NCI-H1436 treated with DMSO at 0.1 percent for 48 hours (cell line): ENCODE measurements around the gene NMNAT2.
"Not testable (repeated sequence)": the region's sequence is repeated elsewhere in the genome, so short reads cannot be mapped to it uniquely, and the experiment has no call there.

ENCODE experiments used
- DNase-seq: peaks from one replicate; lab custom pipeline; 2025; lab: John Stamatoyannopoulos, UW

Gene NMNAT2

DNA sequence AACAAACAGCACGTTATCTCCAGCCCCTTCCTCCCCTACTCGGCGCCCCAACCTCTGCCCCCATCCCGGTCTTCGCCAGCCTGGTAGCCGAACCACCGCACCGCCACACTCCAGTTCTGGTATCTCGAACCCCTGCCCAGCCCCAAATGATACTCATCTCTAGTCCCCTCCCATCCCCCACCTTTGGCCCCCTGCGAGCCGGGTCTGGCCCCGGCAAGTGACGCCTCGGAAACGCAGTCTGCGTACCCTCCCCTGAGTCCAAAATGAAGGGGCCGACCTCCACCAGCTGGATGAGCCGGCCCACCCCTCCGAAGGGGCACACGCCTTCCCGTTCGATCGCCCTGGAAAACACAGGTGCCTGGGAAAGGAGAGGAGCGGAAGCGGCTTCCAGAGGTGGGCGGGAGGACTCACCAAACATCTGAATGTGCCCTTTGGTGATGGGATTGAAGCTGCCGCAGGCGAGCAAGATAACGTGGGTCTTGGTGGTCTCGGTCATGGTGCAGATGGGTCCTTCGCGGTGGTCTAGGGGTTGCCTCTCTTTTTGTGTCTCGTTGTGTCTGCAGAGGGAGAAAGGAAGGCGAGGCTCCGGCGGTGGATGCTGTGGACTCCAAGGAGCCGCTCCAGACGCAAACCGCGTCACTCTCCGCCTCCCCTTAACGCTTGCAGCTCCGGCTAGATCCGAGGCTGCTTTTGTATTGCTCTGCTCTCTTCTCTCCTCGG is at the start of gene NMNAT2:
NMNAT2 (minus strand) TSS at position 609 of the 720 bp plus-strand sequence; CDS start at position 496, 113 bp downstream.
- DNase-seq: no peak

DNA sequence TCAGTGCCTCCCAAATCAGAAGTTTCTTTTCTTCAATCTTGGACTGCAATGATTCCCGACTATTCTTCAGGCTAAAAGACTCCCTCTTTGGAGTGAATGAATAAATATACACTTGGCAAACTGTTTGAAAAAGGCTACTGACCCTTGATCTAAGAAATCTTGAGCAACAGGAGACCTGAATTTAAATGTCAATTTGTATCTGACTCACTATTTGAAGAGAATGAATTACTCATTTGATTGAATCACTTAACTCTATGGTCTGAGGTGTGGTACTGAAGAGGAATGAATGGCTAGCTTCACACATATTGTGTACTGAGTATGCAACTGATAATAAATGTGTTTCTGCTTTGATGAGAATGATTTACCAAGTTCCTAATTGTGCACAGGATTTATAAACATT is 49.5 kb upstream of the NMNAT2 start:
- no peak for DNase-seq

DNA sequence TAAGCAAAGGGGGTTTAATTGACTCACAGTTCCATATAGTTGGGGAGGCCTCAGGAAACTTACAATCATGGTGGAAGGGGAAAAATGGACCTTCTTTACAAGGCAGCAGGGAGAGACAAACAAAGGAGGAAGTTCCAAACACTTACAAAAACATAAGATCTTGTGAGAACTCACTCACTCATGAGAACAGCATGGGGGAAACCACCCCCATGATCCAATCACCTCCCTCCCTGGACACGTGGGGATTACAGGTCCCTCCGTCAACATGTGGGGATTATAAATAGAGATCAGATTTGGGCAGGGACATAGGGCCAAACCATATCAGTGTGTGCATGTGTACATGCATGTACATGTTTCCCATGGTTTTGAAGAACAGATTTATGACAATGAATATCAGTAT is 48.6 kb upstream of the NMNAT2 start:
- DNase-seq: no peak

DNA sequence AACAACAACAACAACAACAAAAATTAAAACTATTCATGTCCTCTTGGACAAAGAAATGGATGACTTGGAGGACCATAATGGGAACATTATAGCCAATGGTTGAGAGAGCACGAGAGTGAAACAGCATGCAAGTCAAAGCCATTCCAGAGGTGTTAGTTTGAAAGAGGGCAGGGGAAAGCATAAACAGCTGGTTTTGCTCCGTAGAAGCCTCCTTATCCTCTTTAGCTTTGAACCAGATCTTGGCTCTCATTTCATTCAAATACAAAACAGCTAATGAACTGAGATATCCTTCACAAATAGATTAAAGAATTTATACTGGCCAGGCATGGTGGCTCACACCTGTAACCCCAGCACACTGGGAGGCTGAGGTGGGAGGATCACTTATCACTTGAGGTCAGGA is 45.4 kb upstream of the NMNAT2 start:
- DNase-seq: no peak

DNA sequence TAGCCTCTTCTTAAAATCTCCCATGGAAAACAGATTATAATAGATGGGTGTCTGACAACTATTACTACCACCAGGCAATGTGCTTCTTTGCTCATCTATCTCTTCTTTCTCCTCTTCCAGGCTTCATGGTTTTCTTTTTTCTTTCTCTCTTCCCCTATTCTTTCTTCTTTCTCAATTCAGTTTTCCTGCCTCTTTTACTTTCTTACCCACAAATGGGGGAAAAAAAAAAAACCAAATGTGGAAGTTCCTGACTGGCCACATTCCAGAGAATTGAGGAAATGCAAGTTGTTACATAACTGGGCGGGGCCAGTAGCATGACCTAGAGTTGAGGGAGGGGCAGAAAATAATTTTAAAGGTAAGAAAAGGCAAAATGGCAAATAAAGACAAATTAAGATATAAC is 43.2 kb upstream of the NMNAT2 start:
- DNase-seq: no peak

DNA sequence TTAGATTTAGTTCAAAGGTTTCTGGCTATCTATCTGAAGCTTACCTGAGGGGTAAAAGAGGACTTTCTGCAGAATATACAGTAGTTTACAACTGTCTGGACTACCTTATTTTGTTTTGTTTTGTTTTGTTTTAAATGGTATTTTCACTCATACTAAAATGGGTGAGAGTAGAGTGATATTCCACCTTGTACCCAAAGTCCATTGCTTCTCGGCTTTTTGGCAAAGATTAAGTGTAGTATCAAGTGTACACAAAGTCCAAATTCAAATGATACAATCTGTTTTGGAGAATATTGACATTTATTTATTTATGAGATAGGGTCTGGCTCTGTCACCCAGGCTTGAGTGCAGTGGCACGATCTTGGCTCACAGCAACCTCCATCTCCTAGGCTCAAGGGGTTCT is 42.4 kb upstream of the NMNAT2 start:
- no peak for DNase-seq

DNA sequence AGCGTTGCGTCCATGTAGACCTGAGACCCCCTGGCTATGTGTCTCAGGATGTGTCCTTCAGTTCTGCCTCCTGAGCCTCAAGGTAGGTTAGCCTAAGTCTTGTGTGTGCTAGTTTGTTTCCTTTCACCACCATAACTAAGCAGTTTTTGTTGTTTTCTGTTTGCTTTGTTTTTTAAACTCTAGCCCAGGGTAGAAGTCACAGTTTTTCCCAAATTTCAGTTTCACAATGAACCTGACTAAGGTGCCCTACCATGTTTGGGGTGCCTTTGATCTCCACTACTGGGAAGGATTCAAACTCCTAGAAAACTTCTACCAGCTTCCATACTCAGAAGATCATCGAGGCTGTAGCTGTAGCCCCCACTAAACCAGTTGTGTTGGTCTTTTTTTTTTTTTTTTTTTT is 39.3 kb upstream of the NMNAT2 start:
- DNase-seq: no peak

DNA sequence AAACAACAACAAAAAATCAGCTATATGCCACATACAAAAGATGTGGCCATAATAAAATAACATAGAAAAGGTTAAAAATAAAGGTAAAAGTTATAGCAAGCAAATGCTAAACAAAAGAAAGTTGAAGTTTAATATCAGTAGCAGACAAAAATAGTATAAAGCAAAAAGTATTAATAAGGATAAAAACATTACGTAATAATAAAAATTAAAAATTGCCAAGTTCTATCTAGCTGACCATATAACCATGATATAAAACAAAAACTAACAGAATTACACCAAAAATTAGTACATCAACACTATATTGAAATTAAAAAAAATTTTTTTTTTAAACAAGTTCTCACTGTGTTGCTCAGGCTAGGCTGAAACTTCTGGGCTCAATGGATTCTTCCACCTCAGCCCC is 38.6 kb upstream of the NMNAT2 start:
- DNase-seq: no peak

DNA sequence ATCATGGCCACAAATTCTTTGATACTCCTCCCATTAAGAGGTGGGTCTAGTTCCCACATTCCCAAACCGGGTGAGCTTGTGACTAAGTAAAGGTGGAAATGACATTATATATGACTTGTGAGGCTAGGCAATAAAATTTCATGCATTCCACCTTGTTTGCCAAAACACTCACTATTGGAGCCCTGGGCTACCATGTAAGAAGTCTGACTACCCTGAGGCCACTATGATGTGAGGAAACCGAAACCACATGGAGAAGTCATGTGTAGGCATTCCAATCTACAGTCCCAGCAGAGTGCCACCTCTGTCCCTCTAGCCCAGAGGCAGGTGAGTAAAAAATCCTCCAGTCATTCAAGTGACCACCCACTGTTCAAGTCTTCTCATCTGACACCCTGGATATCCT is 36.2 kb upstream of the NMNAT2 start:
- DNase-seq: no peak

DNA sequence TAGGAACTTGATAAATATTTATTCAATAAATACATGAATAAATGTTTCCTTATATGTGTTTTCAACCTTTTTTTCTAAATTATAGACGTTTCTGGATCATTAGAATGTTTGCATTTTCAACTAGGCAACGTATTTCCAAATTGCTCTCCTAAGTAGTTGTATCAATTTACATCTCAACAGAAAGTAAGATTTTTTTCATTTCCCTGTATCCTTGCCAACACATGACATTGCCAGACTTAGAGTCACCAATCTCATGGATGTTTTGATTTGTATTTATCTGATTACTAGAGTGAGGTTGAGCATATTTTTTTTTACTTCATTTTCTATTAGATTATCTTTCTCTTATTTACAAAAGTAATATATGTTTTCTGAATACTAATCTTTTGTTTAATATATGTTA is 31.9 kb upstream of the NMNAT2 start:
- DNase-seq: no peak

DNA sequence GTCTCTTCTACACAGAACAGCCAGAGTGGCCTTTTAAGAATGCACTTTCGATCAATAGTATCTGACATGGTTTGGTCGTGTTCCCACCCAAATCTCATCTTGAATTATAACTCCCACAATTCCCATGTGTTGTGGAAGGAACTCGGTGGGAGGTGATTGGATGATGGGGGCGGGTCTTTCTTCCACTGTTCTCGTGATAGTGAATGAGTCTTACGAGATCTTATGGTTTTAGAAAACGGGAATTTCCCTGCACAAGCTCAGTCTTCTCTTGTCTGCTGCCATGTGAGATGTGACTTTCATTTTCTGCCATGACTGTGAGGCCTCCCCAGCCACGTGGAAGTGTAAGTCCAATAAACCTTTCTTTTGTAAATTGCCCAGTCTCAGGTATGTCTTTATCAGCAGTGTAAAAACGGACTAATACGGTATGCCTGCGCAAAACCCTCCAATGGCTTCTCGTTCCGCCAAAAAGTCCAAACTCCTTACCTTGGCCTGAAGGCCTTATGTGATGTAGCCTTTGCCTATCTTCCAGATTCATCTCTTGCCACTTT is 31.1 kb upstream of the NMNAT2 start:
- DNase-seq: no peak

DNA sequence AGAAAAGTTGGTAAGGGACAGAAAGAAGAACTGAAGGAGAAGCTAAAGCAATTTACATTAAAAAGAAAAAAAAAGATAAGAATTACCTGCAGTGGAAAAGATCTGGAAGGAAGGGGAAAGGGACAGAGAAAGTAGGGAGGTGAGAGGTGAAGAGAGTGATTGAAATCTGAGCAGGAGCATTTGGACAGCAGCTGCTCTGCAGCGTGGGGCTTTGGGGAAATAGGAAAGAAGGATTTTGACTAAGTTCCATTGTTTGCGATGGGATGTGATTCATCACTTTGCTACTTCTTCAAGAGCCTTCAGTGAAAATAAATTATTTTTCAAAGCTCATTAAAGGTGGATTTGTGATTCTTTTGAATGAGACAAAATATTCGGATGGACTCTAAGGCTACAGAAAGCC is 26.1 kb upstream of the NMNAT2 start:
- no peak for DNase-seq

DNA sequence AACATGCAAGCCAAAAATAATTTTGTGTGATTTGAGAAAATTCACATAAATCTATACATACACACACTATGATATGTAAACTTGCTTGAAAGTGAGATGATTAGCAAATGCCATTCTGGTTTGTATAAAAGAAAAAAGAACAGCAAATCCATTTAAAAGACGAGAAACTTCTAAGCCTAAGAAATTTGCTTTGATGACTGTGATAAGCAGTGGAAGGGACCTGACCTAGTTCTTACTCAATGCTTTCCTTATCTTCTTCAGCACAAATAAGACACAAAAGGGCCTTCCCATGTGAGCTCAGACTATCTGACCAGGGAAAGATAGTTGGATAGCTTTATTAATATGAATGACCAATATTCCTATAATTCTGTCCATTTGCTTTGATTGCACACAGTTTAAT is 25.3 kb upstream of the NMNAT2 start:
- no peak for DNase-seq

DNA sequence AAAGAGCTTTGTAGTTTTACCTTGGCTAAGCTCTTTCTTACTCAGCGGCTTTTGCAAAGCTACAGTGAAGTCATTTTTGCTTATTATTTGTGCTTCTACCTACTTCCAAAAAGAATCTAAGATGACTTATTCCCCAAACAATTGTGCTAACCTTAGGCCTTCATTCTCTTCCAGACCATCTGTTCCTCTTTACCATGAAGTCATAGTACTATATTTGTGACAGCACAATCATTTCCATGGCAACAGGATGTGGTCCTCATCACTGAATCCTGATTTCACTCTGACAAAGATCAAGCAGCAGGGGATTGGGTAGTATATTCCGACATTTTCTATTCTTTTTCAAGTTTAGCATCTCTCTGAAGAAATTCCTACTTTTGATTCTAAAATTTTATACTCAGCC is 24.8 kb upstream of the NMNAT2 start:
- DNase-seq: no peak

DNA sequence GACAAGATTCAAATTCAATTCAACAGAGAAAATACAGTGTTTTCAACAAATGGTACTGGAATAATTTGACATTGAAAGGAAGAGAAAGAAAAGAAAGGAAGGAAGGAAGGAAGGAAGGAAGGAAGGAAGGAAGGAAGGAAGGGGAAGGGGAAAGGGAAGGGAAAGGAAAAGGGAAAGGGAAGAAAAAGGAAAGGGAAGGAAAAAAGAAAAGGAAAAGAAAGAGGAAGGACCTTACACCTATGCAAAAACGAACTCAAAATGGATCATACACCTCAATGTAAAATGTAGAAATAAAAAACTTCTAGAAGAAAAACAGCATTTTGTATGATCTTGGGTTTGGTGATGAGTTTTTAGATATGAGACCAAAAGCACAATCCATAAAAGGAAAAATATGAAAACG is 19.9 kb upstream of the NMNAT2 start:
- DNase-seq: no peak

DNA sequence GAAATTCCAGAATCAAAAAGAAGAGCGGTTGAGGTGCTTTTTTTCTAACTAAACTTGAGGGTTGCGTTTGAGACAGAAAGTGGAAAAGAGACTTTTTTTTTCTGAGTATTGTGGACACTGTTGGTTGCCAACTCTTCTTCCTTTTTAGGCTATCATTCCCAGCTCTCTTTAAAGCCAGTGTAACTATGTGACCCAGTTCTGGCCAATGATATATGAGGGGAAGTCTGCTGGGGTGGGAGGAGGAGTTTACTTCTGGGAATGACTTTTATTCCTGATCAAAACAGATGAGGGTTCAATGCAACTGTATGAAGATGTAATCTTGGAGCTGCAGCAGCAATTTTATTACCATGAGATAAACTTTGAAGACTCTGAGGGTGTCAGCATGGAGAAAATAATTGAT is 17.3 kb upstream of the NMNAT2 start:
- DNase-seq: no peak

DNA sequence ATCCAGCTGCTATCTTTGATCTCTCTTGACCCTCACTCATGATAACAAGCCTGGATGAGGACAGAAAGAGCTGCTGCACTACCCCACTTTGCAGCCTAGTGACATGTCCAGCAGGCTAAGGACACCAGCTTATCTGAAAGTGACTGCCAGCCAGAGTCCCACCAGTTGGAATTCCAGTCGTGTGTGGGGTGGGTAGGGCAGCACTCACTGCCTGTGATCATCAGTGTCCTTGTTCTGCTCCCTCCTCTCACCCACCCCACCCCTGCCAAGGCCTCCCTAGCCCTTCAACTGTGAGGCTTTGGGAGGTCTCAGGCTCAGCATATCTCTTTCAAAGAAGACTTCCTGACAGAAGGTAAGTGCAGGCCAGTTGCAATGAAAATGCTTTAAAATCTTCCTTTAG is 15.5 kb upstream of the NMNAT2 start:
- DNase-seq: no peak

DNA sequence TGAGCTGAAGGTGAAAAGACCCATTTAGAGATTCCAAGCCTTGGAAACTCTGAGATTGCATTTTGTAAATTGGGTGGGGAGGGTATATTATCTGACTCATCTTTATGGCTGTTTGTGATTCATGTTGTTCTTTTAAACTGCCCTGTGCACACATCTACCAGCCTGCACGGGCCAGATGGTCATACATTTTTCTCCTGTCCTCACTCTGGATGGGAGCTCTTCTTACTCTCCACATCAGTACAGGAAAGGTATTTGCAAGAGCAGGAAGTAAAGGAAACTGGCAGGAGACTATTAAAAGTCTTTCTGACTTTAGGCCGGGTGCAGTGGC is 14.3 kb upstream of the NMNAT2 start:
- no peak for DNase-seq

DNA sequence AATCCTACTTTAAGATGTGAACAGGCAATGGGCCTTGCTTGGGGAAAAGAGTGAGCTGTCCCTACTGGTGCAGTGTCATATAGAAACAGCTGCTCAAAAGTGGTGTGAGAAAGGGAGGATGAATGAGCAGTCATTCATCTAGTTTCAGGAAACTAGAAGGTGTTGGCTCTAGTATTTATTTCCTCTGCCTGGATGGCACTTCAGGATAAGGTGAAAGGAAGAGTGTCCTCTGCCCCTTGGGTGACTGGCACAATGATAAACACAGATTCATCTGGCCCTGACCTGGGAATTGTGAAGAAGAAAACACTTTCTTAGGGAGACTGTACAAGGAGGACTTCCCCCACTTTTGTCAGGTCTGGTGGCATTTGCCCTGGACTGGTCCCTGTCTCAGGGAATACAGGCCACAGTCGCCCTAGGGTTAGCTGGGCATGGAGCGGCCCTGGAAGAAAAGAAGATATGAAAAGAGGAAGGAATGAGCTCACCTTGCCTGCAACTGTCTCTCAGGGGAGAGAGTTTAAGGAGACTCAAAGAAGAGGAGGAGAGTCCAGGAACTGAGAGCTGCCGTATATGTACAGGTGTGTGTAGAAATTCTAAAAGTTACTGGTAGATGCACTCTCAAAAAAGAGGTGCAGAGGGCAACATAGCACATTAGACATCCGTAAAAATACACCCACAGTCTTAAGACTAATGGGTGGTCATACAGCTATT is 13.8 kb upstream of the NMNAT2 start:
- DNase-seq: no peak

DNA sequence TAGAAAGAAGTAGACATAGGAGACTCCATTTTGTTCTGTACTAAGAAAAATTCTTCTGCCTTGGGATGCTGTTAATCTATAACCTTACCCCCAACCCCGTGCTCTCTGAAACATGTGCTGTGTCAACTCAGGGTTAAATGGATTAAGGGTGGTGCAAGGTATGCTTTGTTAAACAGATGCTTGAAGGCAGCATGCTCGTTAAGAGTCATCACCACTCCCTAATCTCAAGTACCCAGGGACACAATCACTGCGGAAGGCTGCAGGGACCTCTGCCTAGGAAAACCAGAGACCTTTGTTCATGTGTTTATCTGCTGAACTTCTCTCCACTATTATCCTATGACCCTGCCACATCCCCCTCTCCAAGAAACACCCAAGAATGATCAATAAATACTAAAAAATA is 9.4 kb upstream of the NMNAT2 start:
- DNase-seq: not testable (repeated sequence)

DNA sequence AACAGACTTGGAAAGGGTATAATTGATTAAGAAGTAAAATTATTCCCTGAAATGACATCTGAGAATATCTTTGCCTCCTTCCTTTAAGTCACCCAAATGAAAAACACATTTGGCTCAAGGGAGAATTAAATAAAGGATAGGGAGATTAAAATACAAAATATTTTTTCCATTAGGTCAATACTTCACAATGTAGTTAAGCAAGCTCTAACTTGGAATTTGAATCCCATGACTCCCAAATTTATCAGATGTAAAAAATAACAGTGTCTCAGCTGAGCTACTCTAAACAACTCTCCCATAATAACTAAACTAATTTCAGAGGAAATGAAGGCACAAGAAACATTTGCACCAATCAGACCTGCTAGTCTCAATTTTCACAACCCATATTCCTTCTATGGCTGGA is 6.5 kb upstream of the NMNAT2 start:
- no peak for DNase-seq

DNA sequence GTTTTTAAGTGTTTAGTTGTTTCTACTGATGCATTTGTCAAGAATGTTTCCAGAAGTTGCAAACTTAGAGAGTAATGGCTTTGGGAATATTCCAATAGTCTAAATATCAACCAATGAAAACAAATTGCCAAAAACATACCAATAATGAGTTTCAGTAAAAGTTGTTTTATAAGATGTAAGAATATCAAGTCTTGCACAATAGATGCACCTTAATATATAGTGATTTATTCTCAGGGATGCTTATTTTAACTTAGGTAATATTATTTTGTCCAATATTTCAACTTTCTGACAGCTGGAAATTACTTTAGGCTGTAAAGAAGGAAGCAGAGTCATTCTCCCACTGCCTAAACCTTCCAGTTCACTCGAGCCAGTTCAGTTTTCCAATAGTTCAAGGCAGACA is 5.4 kb upstream of the NMNAT2 start:
- no peak for DNase-seq

DNA sequence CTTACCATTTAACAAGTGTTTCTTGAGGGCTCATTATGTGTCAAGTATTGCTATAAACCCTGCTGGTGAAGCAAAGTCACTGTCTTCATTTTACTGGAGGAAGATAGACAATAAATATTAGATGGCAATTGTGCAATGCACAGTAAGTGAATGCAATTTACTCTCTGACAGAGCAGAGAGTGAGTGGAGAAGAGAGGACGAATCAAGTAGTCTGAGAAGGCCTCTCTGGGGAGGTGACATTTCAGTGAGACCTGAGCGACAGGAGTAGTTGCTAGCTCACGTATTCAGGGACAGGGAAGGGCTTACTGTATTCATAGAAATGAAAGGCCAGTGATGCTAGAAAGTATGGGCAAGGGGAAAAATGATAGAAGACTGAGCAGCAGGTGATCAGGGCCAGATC is 1.2 kb upstream of the NMNAT2 start:
- no peak for DNase-seq

DNA sequence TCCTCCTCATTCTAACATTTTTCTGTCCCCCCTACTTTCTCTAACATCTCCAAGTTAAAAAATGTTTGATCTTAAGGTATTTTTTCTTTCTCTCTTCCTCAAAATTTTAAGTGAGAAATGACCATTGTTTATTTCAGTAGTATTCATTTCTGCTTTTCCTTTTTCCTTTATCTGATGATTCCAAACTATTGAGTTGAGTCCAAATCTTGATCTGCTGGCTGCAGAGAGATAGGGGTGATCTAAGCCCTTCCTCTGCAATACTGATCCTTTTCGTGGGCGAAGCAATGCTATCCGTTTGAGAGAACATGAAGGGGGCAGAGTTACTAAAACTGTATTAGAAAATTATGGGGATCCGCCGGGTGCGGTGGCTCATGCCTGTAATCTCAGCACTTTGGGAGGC is 516 bp upstream of the NMNAT2 start:
- DNase-seq: no peak
